Coronary artery (tissue), 2 donors: ENCODE data around the gene GRIPAP1.

ENCODE experiments used
- DNase-seq: peaks from one replicate; pipeline ENCODE4 v3.0.0-alpha.2; 2017; ENCODE audit warnings: low spot score
- H3K27ac ChIP-seq, 2 donors: fragments of 200-600 bp; sonication (generic); one replicate each; pipeline ENCODE4 v1.5.1; 2016 to 2019
- H3K4me3 ChIP-seq: fragments of 200-600 bp; sonication (generic); 2 replicates; pipeline ENCODE4 v1.5.1; 2016; ENCODE audit warnings: mild to moderate bottlenecking, moderate library complexity
- TF ChIP-seq, protein P1 (sequence below): fragments of 200-600 bp; sonication (generic); IDR thresholded peaks from one replicate; pipeline ENCODE4 v1.5.1; 2019; ENCODE audit warnings: antibody characterized with exemption

GRIPAP1 gene

DNA sequence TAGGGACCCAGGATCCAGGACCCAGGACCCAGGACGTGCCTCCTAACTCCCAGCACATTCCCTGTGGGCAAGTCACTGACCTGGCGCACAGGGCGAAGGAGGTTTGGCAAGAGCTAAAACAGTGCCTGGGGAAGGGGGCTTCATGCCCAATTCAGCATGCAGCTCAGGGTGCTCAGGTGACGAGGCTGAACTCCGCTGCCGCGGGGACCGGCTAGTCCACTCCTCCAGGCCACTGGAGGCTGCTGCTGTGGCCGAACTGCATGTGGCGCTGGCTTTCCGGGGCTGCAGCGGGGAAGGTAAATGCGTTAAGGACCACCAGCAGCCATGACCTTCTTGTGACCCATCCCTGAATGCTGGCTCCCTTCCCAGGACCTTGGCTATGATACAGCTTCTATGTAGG, 78.3 kb downstream of the GRIPAP1 start:
- no peak overlapping the region for H3K27ac ChIP-seq
- no peak for DNase-seq

More for the DNA sequence above, 78.3 kb downstream of the GRIPAP1 start:
- no peak overlapping the region for H3K4me3 ChIP-seq
- TF ChIP-seq, protein P1, sequence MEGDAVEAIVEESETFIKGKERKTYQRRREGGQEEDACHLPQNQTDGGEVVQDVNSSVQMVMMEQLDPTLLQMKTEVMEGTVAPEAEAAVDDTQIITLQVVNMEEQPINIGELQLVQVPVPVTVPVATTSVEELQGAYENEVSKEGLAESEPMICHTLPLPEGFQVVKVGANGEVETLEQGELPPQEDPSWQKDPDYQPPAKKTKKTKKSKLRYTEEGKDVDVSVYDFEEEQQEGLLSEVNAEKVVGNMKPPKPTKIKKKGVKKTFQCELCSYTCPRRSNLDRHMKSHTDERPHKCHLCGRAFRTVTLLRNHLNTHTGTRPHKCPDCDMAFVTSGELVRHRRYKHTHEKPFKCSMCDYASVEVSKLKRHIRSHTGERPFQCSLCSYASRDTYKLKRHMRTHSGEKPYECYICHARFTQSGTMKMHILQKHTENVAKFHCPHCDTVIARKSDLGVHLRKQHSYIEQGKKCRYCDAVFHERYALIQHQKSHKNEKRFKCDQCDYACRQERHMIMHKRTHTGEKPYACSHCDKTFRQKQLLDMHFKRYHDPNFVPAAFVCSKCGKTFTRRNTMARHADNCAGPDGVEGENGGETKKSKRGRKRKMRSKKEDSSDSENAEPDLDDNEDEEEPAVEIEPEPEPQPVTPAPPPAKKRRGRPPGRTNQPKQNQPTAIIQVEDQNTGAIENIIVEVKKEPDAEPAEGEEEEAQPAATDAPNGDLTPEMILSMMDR, result no peak
